D721Med (cell line): Measurements from ENCODE around the gene GABRA5.

Experiments used
- DNase-seq: peaks from one replicate; pipeline ENCODE4 v3.0.0; 2011; ENCODE audit warnings: low spot score; ENCODE audit not compliant: insufficient read length
- FAIRE-seq: peaks from 2 replicates; lab custom pipeline; 2011; peaks lifted over from hg19 to GRCh38; lab: Jason Lieb, UNC
- CTCF ChIP-seq: IDR thresholded peaks from 2 replicates; pipeline ENCODE4 v1.5.1; 2012; ENCODE audit warnings: mild to moderate bottlenecking, control low read depth; ENCODE audit not compliant: insufficient read depth; ENCODE audit errors: missing control alignments

GABRA5 gene

GRCh38 chr15:26983822-26984221 lies 117.0 kb downstream of the GABRA5 start:
- DNase-seq: no peak
- TF ChIP-seq CTCF: peak; percentile 16
- FAIRE-seq: no peak

- DNase-seq (no peak), FAIRE-seq (no peak)
- TF ChIP-seq CTCF: no peak
Observed at GRCh38 chr15:26985050-26985449, 118.2 kb downstream of the GABRA5 start.

- DNase-seq (no peak), FAIRE-seq (no peak)
- TF ChIP-seq CTCF: no peak
Observed at GRCh38 chr15:26996250-26996649, 129.4 kb downstream of the GABRA5 start.
